T follicular helper cell (primary cell): ENCODE data around the gene INPP5J.
"Not testable (repeated sequence)": the region's sequence is repeated elsewhere in the genome, so short reads cannot be mapped to it uniquely, and the experiment has no call there.

Source experiments
- DNase-seq: peaks from one replicate; pipeline ENCODE4 v3.0.0-alpha.2; 2020; ENCODE audit warnings: low read depth
- total RNA-seq, 2 experiments: gene quantifications; one replicate each; lab custom pipeline; 2026; lab: John Stamatoyannopoulos, UW

The INPP5J gene, protein sequence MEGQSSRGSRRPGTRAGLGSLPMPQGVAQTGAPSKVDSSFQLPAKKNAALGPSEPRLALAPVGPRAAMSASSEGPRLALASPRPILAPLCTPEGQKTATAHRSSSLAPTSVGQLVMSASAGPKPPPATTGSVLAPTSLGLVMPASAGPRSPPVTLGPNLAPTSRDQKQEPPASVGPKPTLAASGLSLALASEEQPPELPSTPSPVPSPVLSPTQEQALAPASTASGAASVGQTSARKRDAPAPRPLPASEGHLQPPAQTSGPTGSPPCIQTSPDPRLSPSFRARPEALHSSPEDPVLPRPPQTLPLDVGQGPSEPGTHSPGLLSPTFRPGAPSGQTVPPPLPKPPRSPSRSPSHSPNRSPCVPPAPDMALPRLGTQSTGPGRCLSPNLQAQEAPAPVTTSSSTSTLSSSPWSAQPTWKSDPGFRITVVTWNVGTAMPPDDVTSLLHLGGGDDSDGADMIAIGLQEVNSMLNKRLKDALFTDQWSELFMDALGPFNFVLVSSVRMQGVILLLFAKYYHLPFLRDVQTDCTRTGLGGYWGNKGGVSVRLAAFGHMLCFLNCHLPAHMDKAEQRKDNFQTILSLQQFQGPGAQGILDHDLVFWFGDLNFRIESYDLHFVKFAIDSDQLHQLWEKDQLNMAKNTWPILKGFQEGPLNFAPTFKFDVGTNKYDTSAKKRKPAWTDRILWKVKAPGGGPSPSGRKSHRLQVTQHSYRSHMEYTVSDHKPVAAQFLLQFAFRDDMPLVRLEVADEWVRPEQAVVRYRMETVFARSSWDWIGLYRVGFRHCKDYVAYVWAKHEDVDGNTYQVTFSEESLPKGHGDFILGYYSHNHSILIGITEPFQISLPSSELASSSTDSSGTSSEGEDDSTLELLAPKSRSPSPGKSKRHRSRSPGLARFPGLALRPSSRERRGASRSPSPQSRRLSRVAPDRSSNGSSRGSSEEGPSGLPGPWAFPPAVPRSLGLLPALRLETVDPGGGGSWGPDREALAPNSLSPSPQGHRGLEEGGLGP
- 0.04 to 0.24 reads per million in 2 experiments for total RNA-seq

DNA sequence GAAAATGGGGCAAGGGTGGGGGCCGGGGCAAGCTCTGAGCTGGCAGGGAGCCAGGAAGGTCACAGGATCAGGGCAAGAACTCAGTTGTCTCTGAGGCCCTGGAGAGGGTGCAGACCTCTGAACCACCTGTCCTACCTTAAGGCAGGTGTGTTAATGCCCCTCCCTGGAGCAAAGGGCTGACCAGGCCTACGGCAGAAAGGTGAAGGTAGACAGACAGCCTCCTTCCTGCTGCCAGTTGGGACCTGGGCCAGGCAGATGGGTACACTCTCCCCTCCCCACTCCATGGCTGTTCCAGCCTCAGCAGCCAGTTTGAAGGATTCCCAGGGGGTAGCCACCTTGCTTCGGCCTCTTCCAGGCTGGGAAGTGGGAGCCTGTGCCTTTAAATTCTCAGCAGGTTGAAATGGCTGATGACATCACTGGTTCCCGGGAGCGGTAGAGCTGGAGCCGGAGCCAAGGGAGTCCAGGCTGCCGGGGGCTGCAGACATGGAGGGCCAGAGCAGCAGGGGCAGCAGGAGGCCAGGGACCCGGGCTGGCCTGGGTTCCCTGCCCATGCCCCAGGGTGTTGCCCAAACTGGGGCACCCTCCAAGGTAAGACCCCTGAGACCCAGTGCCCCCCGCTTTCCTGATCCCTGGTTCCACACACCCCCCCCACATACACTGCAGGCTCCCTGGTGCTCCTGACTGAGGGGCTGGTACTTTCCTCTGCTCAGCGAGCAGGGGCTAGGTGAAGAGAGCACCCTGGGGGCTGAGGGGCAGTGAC lies at the start of gene INPP5J:
TSS of gene INPP5J (plus strand) at position 435 of the 760 bp plus-strand sequence. CDS start at position 484, 49 bp downstream.
- DNase-seq: no peak

DNA sequence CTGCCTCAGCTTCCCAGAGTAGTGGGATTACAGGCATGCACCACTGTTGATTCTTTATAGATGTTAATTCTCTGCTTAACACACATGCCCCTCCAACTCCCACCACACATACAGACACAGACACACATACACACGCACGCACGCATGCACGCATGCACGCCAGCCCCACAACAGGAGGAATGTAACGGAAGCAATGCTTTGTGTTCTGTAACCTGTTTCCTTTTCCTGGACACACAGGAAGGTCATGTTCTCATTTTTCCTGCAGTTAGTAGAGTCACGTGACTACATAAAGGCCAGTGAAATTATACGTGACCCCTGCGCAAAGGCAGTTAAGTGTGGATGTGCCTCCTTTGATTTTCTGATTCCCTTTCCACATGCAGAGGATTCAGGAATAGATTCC lies 49.6 kb upstream of the INPP5J start:
- not testable (repeated sequence) for DNase-seq

DNA sequence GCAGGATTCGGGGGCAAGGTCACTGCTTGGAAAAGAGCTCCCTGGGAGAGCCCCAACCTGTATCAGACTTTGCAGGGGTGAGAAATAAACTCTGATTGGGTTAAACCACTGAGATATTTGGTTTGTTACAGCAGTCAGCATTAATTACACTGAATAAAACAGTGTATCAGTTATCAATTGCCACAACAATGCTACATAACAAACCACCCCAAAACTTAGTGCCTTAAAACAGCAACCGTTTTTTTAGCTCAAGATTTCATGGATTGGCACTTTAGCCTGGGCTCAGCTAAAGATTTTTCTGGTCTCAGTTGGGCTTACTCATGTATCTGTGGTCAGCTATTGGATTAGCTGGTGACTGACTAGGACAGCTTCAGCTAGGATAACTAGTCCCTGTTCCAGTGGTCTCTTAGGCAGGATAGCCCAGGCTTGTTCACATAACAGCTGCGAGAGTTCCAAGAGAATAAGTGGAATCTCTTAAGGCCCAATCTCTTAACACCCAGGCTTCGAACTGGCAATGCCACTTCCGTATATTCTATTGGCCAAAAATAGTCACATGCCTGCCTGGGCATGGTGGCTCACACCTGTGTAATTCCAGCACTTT lies 49.1 kb upstream of the INPP5J start:
- not testable (repeated sequence) for DNase-seq

DNA sequence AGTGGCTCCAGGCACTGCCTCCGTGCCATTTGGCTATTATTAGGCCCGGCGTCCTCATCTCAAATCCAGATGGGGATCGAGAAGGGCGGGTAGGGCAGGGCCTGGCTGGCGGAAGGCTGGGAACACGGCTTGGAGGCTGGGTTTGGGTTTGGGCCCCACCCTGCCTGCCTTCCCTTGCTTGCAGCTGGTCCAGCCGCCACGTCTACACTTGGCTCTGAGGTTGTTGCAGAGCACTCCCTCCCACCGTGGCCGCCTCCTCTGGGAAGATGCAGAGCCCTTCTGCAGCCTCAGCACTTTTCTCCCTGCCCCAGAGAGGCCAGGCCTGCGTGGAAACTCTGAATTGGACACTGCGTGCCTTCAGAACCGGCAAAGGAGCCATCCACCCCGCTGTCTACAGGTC lies 46.8 kb upstream of the INPP5J start:
- DNase-seq: no peak

DNA sequence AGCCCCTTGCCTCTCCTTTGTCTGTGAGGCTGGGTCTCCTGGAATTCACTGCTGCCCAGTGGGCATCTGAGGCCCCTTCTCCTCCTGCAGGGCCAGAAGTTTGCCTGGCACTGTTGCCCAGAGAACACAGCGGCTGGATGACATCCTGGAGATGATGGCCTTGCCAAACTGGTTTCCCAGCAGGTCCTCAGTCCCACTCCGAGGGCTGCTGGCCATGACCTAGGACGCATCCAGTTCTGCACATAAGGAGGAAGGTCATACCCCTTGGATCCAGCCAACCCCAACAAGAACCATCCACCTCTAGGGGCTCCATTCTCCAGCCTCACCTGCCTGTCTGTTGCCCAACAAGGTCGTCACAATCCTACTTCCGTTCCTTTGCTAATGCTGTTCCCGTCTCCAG lies 45.1 kb upstream of the INPP5J start:
- DNase-seq: no peak

DNA sequence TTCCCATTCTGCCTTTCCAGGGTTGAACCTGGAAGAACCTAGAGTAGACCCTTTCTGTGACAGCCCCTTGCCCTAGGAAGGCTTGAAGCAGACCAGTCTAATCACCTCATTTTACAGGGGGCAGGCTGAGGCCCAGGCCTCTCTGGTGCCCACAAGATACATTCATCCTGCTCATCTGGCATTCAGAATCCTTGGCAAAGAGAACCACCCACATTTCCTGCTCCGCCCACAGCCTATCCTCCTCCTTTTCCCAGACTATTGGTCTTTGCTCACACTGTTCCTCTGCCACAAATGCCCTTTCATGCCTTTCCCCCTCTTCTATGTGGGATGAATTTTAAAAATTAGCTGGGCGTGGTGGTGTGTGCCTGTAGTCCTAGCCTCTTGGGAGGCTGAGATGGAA lies 44.4 kb upstream of the INPP5J start:
- DNase-seq: not testable (repeated sequence)

DNA sequence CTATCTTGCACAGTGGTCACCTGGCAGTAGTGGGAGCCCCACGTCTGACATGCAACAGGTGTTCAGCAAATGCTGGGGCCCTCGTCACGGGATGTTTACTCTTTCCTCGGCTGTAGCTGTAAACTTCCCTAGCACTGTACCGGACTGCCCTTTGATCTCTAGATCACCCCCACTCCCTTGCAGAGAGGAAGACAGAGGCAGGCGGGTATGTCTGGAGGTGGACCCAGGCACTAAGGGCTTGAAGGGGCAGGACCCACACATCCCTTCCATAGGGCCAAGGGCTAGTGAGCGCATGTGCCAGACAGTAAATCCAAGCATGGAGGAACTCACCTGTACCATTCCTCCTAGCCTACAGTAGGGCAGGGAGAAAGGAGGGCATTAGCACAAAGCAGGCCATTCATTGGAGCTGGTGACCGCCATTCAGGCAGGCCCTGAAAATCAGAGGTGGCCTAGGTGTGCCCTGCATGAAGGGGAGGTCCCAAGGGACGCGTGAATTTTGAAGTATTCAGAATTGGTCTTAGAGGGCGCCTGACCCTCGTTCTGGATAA lies 43.6 kb upstream of the INPP5J start:
- no peak for DNase-seq

DNA sequence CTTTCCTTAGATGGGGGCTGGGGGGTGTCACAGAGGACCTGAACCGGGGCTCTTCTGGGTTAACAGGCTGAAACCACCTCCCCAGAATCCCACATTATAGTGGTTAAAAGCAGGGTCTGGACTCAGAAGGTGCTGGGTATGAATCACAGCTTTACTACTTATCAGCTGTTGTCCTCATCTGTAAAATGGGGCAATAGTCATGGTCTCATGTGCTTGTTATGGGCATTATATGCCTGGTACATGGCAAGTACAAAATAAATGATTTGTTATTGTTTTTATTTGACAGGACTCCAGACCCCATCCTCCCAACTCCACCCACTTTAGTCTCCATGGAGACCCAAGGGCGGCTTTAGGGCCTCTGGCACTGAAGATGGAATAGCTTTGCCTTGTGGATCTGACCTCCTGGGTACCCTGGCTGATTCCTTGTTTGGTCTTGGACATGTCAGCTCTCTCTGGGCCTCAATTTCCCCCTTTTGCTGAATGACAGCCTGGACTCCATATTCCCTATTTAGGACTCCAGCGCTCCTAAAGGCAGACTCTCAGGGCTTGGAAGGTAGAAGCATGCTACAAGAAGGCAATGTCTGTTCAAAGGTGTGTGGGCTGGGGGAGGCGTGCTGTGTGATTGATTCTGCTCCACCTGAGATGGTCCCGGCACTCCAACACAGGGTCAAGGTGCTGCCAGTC lies 42.5 kb upstream of the INPP5J start:
- no peak for DNase-seq

DNA sequence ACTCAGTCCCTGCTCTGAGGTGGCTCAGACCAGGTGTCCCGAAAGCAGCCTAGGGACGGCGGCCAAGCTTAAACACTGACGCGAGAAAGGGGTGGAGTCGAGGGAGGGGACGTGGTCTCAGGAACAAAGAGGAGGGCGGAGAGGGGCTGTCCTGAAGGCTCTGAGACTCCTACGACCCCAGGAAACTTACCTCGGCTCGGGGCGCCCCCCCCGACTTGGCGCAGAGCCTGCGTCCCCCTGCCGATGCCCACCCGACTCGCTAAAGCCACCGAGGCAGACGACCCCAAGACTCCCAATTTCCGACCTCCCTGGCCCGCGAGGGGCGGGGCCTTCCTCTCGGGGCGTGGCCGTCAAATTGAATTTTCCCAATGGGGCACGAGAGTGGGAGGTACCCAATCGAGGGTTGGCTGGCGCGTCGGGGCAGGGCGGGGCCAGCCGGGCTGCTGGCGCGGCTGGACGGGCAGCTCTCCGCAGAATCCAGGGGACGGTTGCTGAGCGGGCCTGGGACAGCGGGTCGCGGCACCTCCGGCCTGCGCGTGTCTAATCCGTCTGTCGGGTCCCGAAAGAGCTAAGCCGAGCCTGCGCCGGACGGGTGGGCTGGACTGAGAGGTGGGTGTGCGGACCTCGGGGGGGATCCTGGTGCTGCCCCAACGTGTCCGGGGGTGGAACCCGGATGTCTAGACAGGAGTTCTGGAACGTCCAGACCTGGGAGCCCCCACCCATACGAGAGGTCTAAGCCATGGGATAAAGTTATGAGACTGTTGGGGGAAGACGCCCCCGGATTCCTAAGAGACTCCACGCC lies 41.7 kb upstream of the INPP5J start, which contains the start of gene SMTN:
TSS of gene SMTN (plus strand) at position 471 of the 802 bp plus-strand sequence. CDS start 1,941 bp downstream, outside the sequence.
- peak; percentile 82 for DNase-seq

DNA sequence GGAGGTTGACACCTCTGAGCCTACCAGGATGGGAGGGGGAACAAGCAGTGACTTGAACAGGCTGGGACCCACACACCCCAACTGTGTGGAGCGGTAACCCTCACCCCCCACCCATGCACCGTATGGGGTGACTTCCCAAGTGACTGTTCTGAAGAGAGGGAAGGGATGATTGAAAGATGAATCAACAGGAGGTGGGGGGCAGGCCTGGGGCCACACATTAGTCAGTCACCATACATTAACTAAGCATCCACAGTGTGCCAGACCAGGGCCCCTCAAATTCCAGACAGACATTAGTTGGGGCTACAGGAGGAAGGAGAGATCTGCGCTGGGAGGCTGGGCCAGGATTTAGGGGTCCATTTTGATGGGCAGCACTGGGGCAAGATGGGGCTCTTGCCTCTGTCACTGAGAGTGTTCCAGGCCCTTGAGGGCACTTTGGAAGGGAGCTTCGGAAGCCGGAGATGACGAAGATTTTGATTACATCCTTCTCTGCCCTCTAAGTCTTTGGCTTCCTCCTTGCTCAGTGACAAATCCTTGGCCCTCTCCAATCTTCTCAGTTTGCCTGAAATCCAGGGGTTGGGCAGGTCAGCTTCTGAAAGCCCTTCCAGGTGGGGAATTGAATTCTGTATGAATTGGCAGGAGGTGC lies 40.7 kb upstream of the INPP5J start:
- DNase-seq: no peak

DNA sequence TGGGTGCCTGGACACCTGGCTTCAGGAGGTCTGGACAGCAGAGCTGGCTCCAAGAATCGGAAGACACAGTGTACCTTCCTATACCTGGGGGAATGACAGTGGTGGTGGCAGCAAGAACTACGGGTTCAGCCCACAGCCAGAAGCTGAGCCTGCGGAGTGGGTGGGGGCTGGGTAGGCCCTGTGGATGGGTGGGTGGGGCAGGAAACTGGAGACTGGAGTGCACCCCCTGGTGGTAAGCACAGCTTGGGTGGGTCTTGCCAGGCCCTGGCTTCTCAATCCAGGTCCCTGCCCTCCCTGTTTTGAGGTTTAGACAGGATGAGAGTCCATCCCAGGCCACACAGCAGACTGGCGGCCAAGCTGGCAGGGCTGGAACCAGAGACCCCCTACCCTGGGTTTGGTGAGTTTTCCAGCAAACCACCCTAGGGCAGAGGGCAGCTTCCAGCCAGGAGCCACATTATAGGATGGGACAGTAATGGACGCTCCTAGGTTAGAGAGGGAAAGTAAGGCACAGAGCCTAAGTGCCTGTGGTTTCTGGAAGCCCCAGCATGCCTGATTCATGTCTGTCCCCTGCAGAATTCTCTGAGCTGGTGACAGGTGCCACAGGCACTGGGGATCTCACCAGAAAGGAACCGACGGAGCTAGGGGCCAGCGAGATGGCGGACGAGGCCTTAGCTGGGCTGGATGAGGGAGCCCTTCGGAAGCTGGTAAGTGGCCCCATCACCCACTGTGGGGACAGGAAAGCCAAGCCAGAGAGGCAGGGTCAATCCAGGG lies 40.0 kb upstream of the INPP5J start:
- peak; percentile 34 for DNase-seq

DNA sequence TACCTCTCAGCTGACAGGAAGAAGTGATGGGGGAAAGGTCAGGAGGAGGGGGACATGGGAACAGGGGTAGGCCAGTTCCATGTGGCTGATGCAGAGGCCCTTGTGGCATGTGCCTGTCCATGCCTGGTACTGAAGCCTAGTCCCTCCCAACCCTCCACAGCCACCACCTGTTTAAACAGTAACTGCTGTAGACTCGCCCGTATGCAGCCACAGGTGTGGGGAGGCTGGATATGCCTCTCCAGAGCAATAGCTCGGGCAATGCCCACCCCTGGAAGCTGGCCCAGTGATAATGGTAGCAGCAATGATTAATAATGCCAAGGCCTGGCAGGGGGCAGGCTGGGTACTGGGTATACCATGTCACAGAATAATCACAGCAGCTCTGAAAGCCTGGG lies 39.4 kb upstream of the INPP5J start:
- DNase-seq: no peak

DNA sequence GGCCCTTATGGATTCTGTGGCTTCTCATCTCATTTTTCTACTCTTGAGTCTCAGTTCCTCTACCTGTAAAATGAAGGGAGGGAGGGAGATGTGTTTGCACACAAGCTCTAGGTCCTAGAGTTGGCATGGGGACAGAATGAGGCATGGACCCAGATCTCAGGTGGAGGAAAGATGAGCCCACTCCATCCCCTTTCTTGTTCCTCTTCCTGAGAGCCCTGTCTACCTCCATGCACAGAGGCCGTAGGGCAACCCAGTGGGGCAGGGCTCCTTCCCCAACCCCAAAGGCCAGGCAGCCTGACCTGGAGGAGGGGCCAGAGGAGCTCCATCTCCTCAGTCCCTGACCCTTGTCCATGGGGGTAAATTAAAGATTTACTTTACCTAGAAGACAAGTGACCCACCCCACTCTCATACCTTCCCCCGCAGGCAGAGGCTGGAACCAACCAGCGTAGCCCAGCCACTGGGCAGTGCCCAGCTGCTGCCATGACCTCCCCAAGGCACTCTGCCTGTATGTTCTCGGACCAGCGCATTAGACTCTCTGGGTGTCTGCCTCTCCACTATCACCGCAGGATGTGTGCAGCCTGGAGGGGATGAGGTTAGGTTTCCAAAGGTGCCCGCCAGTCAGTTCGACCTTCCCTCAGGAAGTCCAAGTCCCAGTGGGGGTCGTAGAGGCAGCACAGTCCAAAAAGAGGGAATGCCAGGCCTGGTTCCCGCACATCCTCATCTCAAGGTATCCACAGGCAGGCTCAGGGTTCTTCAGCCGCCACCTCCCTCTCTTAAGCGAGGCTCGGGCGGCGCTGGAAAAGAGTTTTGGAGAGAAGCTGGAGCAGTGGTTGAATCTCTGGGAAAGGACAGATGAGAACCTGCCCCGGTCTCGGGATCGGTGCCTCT lies 38.6 kb upstream of the INPP5J start:
- DNase-seq: no peak

DNA sequence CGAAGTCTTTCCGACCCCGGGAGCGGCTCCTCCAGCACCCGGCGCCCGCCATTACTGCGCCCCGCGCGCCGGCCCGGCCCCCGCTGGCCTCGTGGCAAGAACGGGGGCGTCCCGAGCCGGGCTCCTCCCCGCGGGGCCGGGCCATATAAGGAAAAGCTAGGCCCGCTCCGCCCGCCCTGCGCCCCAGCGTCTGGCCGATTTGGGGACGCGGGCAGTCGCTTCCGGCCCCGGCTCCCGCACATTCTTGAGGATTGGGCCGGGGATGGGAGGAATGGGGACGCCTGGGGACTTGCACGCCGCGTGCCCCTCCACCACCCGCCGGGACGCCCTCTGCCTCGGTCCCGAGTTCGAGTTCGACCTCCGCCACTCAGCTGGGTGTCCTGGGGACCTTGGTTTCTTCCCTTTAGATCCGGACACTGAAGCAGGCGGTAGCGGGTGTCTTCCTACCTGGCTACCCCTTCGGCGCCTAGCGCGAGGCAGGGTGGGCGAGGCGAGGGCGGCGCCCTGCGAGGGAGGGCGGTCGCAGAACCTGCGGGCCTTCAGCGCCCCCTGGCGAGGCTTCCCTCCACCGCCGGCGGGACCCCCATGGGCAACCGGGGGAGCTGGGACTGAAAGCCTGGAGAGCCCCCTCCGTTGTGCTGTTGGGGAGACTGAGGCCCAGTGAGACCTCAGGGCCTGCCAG lies 37.8 kb upstream of the INPP5J start:
- DNase-seq: peak; percentile 78

DNA sequence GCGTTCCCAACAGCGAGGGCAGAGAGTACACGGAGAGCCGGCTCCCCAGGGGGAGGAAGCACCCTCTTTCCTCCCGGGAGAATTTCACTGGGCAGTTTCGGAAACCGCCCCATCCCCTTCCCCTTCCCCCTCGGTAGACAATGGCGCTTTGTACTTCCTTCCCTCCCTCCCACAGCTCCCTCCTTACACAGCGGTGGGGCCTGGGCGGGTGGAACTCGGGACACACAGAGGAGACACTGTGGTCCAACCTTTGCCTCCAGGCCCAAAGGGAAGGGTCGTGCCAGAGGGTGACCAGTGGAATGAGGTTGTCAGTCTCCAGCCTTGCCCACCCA lies 37.3 kb upstream of the INPP5J start:
- no peak for DNase-seq

DNA sequence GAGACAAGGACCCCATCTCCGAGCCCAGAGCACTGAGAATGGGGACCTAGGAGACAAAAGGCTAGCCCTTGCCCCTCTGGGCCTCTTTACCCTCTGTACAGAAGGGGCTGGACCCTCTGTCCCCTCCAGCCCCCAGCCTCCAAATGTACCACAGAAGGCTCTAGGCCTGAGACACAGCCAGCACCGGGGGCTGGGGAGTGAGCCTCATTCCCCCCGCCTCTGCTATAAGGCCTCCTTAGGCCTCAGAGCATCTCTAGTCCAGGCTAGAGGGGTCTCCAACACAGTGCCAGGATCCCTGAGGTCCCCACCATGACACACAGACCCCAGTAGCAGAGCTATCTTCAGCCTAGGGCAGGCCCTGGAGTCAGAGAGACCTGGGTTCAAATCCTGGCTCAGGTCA lies 36.8 kb upstream of the INPP5J start:
- DNase-seq: no peak
